ENCODE data around the gene TSEN34.

TSEN34 gene

DNA sequence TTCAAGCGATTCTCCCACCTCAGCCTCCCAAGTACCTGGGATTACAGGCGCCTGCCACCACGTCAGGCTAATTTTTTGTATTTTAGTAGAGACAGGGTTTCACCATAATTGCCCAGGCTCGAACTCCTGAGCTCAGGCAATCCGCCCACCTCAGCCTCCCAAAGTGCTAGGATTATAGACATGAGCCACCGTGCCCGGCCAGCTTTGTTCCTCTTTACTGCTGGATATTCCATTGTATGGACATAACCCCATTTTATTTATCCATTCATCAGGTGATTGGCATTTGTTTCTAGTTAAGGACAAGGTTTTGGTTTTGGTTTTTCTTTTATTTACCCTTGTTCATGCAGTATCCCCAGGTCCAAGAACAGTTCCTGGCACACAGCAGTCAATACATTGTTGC, 5.4 kb downstream of the TSEN34 start:
- H3K27ac ChIP-seq (ENCODE audit: low read depth, low read length) = no peak overlapping the region
- H4K20me1 ChIP-seq (ENCODE audit: control insufficient read depth, insufficient read depth, low read depth, low read length) = peaks cover 5% of the 10 kb centered on the region
- no peaks in the 10 kb centered on the region for H3K27me3 ChIP-seq (ENCODE audit: control insufficient read depth, low read length)
- no peaks in the 10 kb centered on the region for H3K9me2 ChIP-seq (replicated peaks; ENCODE audit: control insufficient read depth, low read length)
- peaks cover 32% of the 10 kb centered on the region for H3K79me2 ChIP-seq (ENCODE audit: control insufficient read depth, low read length)
- no peaks in the 10 kb centered on the region for H3K9me3 ChIP-seq (ENCODE audit: control insufficient read depth, insufficient read depth, low read length)
- H3K36me3 ChIP-seq (ENCODE audit: control insufficient read depth, low read length) = peaks cover 27% of the 10 kb centered on the region
- H3K4me2 ChIP-seq (ENCODE audit: low read length) = no peak overlapping the region
- TF ChIP-seq, protein P1, sequence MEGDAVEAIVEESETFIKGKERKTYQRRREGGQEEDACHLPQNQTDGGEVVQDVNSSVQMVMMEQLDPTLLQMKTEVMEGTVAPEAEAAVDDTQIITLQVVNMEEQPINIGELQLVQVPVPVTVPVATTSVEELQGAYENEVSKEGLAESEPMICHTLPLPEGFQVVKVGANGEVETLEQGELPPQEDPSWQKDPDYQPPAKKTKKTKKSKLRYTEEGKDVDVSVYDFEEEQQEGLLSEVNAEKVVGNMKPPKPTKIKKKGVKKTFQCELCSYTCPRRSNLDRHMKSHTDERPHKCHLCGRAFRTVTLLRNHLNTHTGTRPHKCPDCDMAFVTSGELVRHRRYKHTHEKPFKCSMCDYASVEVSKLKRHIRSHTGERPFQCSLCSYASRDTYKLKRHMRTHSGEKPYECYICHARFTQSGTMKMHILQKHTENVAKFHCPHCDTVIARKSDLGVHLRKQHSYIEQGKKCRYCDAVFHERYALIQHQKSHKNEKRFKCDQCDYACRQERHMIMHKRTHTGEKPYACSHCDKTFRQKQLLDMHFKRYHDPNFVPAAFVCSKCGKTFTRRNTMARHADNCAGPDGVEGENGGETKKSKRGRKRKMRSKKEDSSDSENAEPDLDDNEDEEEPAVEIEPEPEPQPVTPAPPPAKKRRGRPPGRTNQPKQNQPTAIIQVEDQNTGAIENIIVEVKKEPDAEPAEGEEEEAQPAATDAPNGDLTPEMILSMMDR (IDR thresholded peaks at IDR 0.05; ENCODE audit: low read depth, low read length, poor library complexity, severe bottlenecking) = no peak
- no peak for TF ChIP-seq EZH2phosphoT487 (IDR thresholded peaks at IDR 0.05; ENCODE audit: borderline replicate concordance, low read length)
- no peak overlapping the region for H3K4me3 ChIP-seq (ENCODE audit: low read length)
- H3F3A ChIP-seq (ENCODE audit: control insufficient read depth, insufficient read depth) = peaks cover 10% of the 10 kb centered on the region
- peaks cover 17% of the 10 kb centered on the region for H3K4me1 ChIP-seq (ENCODE audit: control insufficient read depth, low read length)

DNA sequence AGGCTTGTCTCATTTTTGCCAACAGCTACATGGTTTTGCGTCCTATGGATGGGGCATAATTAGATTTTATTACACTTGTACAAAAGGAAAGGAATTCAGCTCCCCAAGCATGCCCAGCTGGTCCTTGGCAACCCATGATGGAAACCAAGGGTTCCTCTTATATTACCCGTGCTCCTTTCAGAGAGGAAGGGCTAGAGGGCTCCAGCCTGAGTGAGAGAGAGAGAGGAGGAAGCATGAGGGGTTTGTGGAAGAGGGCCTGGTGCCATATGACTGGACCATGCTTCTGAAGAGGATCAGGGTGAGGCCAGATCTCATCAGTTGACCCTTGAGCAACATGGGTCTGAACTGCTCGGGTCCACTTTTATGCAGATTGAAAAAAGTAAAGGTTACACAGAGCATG, 6.0 kb downstream of the TSEN34 start:
- Histone ChIP-seq H3K4me1 (ENCODE audit: control insufficient read depth, low read length) (peaks cover 17% of the 10 kb centered on the region), H3F3A (ENCODE audit: control insufficient read depth, insufficient read depth) (peaks cover 15% of the 10 kb centered on the region), H3K9me3 (ENCODE audit: control insufficient read depth, insufficient read depth, low read length) (no peaks in the 10 kb centered on the region), H4K20me1 (ENCODE audit: control insufficient read depth, insufficient read depth, low read depth, low read length) (peaks cover 11% of the 10 kb centered on the region), H3K9me2 (replicated peaks; ENCODE audit: control insufficient read depth, low read length) (no peaks in the 10 kb centered on the region), H3K36me3 (ENCODE audit: control insufficient read depth, low read length) (peaks cover 30% of the 10 kb centered on the region), H3K4me3 (ENCODE audit: low read length) (no peak overlapping the region), H3K4me2 (ENCODE audit: low read length) (no peak overlapping the region), H3K27ac (ENCODE audit: low read depth, low read length) (no peak overlapping the region), H3K79me2 (ENCODE audit: control insufficient read depth, low read length) (peaks cover 32% of the 10 kb centered on the region), H3K27me3 (ENCODE audit: control insufficient read depth, low read length) (no peaks in the 10 kb centered on the region)
- no peak for TF ChIP-seq EZH2phosphoT487 (IDR thresholded peaks at IDR 0.05; ENCODE audit: borderline replicate concordance, low read length)
- TF ChIP-seq, protein P1 (IDR thresholded peaks at IDR 0.05; ENCODE audit: low read depth, low read length, poor library complexity, severe bottlenecking) = no peak

DNA sequence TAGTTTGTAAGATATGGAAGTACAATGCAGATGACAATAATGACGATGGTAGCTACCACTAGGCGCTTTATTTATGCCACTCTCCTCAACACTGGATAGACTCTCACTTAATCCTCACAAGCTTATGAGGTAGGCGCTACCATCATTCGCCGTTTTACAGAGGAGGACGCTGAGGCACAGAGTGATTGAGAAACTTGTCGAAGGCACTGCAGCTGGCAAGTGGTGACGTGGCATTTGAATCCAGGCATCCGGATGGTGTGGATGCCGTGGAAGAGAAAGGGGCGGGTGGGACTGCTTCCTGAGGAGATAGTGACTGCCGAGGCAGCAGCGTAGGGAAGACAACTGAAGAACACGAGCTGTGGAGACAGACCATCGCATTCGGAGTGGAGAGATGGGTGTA, 8.3 kb downstream of the TSEN34 start:
- no peak for TF ChIP-seq EZH2phosphoT487 (IDR thresholded peaks at IDR 0.05; ENCODE audit: borderline replicate concordance, low read length)
- TF ChIP-seq, protein P1 (IDR thresholded peaks at IDR 0.05; ENCODE audit: low read depth, low read length, poor library complexity, severe bottlenecking) = no peak
- no peak overlapping the region for H3K27ac ChIP-seq (ENCODE audit: low read depth, low read length)
- H3K4me1 ChIP-seq (ENCODE audit: control insufficient read depth, low read length) = peaks cover 34% of the 10 kb centered on the region
- H3K4me2 ChIP-seq (ENCODE audit: low read length) = peak overlapping the region; percentile 91
- H3K4me3 ChIP-seq (ENCODE audit: low read length) = peak overlapping the region; percentile 84
- no peaks in the 10 kb centered on the region for H3K9me3 ChIP-seq (ENCODE audit: control insufficient read depth, insufficient read depth, low read length)
- H3K9me2 ChIP-seq (replicated peaks; ENCODE audit: control insufficient read depth, low read length) = no peaks in the 10 kb centered on the region
- H3K36me3 ChIP-seq (ENCODE audit: control insufficient read depth, low read length) = peaks cover 38% of the 10 kb centered on the region
- H3K79me2 ChIP-seq (ENCODE audit: control insufficient read depth, low read length) = peaks cover 50% of the 10 kb centered on the region
- peaks cover 29% of the 10 kb centered on the region for H4K20me1 ChIP-seq (ENCODE audit: control insufficient read depth, insufficient read depth, low read depth, low read length)
- H3F3A ChIP-seq (ENCODE audit: control insufficient read depth, insufficient read depth) = peaks cover 35% of the 10 kb centered on the region
- no peaks in the 10 kb centered on the region for H3K27me3 ChIP-seq (ENCODE audit: control insufficient read depth, low read length)
